ENCODE results near the gene CGREF1. TPM values are rescaled to one million over a fixed set of nuclear protein-coding genes. Genes with fewer than 3 reads are reported as not detected.

Gene CGREF1
- polyA plus RNA-seq, 1 donor from 2014 or later = 24.5 TPM

- H3F3A ChIP-seq (ENCODE audit: insufficient read depth, low read length, poor library complexity, severe bottlenecking) = no peaks in the 10 kb centered on the region
- TF ChIP-seq REST (IDR thresholded peaks at IDR 0.05; ENCODE audit: borderline replicate concordance) = no peak
- no peak for TF ChIP-seq SMC3 (conservative IDR thresholded peaks at IDR 0.05; ENCODE audit: poor library complexity)
- TF ChIP-seq MXI1 (conservative IDR thresholded peaks at IDR 0.05; ENCODE audit: poor library complexity, severe bottlenecking) = no peak
- no peak for TF ChIP-seq RAD21 (conservative IDR thresholded peaks at IDR 0.05)
- no peak for TF ChIP-seq CTCF (IDR thresholded peaks at IDR 0.05; ENCODE audit: poor library complexity, severe bottlenecking)
- TF ChIP-seq TAF1 (IDR thresholded peaks at IDR 0.05; ENCODE audit: low read depth) = no peak
- TF ChIP-seq EP300 (conservative IDR thresholded peaks at IDR 0.05; ENCODE audit: poor library complexity, severe bottlenecking) = no peak
- TF ChIP-seq POLR2AphosphoS5 (IDR thresholded peaks at IDR 0.05) = no peak
- peaks cover 23% of the 10 kb centered on the region for H3K79me2 ChIP-seq (replicated peaks; ENCODE audit: insufficient read depth, low read length)
- H3K27ac ChIP-seq (ENCODE audit: low read length) = no peak overlapping the region
- H4K20me1 ChIP-seq (ENCODE audit: insufficient read depth) = no peaks in the 10 kb centered on the region
- H3K4me2 ChIP-seq (ENCODE audit: low read length) = peak overlapping the region; percentile 81
- peak overlapping the region; percentile 80 for H3K4me3 ChIP-seq (ENCODE audit: low read length)
- peak overlapping the region; percentile 97 for H3K9ac ChIP-seq (ENCODE audit: low read length)
- H3K9me2 ChIP-seq (ENCODE audit: insufficient read depth, low read length) = no peaks in the 10 kb centered on the region
- H3K36me3 ChIP-seq (ENCODE audit: insufficient read depth, low read length) = no peaks in the 10 kb centered on the region
- H3K27me3 ChIP-seq (ENCODE audit: insufficient read depth, low read depth, low read length) = no peaks in the 10 kb centered on the region
- H2AFZ ChIP-seq (ENCODE audit: low read depth, low read length) = no peak overlapping the region
- H3K9me3 ChIP-seq (ENCODE audit: low read length) = no peaks in the 10 kb centered on the region
Measured at GRCh38 chr2:27069961-27070618, 48.8 kb downstream of the CGREF1 start.

GRCh38 chr2:27069436-27069835, 49.5 kb downstream of the CGREF1 start:
- H4K20me1 ChIP-seq (ENCODE audit: insufficient read depth) = no peaks in the 10 kb centered on the region
- no peaks in the 10 kb centered on the region for H3K36me3 ChIP-seq (ENCODE audit: insufficient read depth, low read length)
- no peaks in the 10 kb centered on the region for H3F3A ChIP-seq (ENCODE audit: insufficient read depth, low read length, poor library complexity, severe bottlenecking)
- no peak overlapping the region for H3K9ac ChIP-seq (ENCODE audit: low read length)
- peaks cover 23% of the 10 kb centered on the region for H3K79me2 ChIP-seq (replicated peaks; ENCODE audit: insufficient read depth, low read length)
- H3K9me2 ChIP-seq (ENCODE audit: insufficient read depth, low read length) = no peaks in the 10 kb centered on the region
- no peak for TF ChIP-seq EZH2 (IDR thresholded peaks at IDR 0.05; ENCODE audit: borderline replicate concordance, insufficient read depth, low read length, poor library complexity, severe bottlenecking)
- no peaks in the 10 kb centered on the region for H3K27me3 ChIP-seq (ENCODE audit: insufficient read depth, low read depth, low read length)
- no peak overlapping the region for H2AFZ ChIP-seq (ENCODE audit: low read depth, low read length)
- H3K27ac ChIP-seq (ENCODE audit: low read length) = no peak overlapping the region
- peak overlapping the region; percentile 80 for H3K4me3 ChIP-seq (ENCODE audit: low read length)
- no peak overlapping the region for H3K4me2 ChIP-seq (ENCODE audit: low read length)
- no peaks in the 10 kb centered on the region for H3K9me3 ChIP-seq (ENCODE audit: low read length)
